AG10803 (cell line): ENCODE data around the gene FAM241B.

Experiments used
- DNase-seq: peaks from one replicate; pipeline ENCODE4 v3.0.0; 2010; ENCODE audit warnings: low read depth
- H3K4me3 ChIP-seq: 2 replicates; pipeline ENCODE4 v1.5.1; 2011; ENCODE audit warnings: mild to moderate bottlenecking, low read length, control low read depth
- CTCF ChIP-seq: conservative IDR thresholded peaks from 2 replicates; pipeline ENCODE4 v1.5.1; 2011; ENCODE audit warnings: mild to moderate bottlenecking, low read length, control low read depth, inconsistent platforms

The FAM241B gene

GRCh38 chr10:69650589-69651261, 20.7 kb downstream of the FAM241B start:
- DNase-seq, result no peak

GRCh38 chr10:69651362-69651761, 21.3 kb downstream of the FAM241B start:
- no peak overlapping the region for H3K4me3 ChIP-seq
- TF ChIP-seq CTCF, result no peak
- DNase-seq, result no peak

More at GRCh38 chr10:69650589-69651261, 20.7 kb downstream of the FAM241B start:
- no peak overlapping the region for H3K4me3 ChIP-seq
- no peak for TF ChIP-seq CTCF

- TF ChIP-seq CTCF, result no peak
- H3K4me3 ChIP-seq, result no peak overlapping the region
Measured at GRCh38 chr10:69652111-69652856, 22.2 kb downstream of the FAM241B start.

GRCh38 chr10:69652857-69653199, 22.8 kb downstream of the FAM241B start:
- no peak for DNase-seq
- no peak overlapping the region for H3K4me3 ChIP-seq
- TF ChIP-seq CTCF, result no peak

More at GRCh38 chr10:69652111-69652856, 22.2 kb downstream of the FAM241B start:
- DNase-seq, result no peak

- no peak for DNase-seq
- no peak for TF ChIP-seq CTCF
- no peak overlapping the region for H3K4me3 ChIP-seq
Measured at GRCh38 chr10:69653561-69653960, 23.5 kb downstream of the FAM241B start.

GRCh38 chr10:69655124-69655867, 25.2 kb downstream of the FAM241B start:
- no peak for DNase-seq
- TF ChIP-seq CTCF, result no peak
- H3K4me3 ChIP-seq, result no peak overlapping the region
